Prostate gland (tissue), 2 donors: ENCODE results near the gene NT5DC4. TPM values are rescaled to one million over a fixed set of nuclear protein-coding genes. Genes with fewer than 3 reads are reported as not detected.

Source experiments
- DNase-seq: peaks from one replicate; pipeline ENCODE4 v3.0.0-alpha.2; 2019; ENCODE audit warnings: low spot score
- H3K27ac ChIP-seq, 2 donors: fragments of 200-600 bp; sonication (generic); 2 replicates each; pipeline ENCODE4 v1.5.1; 2017 to 2019
- H3K27me3 ChIP-seq: fragments of 200-600 bp; sonication (generic); replicated peaks from 2 replicates; pipeline ENCODE4 v1.5.1; 2019; ENCODE audit not compliant: insufficient read depth
- H3K36me3 ChIP-seq, 2 donors: fragments of 200-600 bp; sonication (generic); 1 replicate in 1 of 2; 2 replicates in 1 of 2; pipeline versions ENCODE4 v1.5.1 to v1.8.1; 2017 to 2019
- H3K4me1 ChIP-seq: fragments of 200-600 bp; sonication (generic); replicated peaks from 2 replicates; pipeline ENCODE4 v1.5.1; 2019
- H3K4me3 ChIP-seq, 2 donors: fragments of 200-600 bp; sonication (generic); 2 replicates each; pipeline ENCODE4 v1.5.1; 2017 to 2019
- H3K9me3 ChIP-seq: fragments of 200-600 bp; sonication (generic); 2 replicates; pipeline ENCODE4 v1.5.1; 2017
- POLR2A ChIP-seq: fragments of 450-650 bp; IDR thresholded peaks from one replicate; pipeline ENCODE4 v1.6.1; 2016; ENCODE audit warnings: antibody characterized with exemption, mild to moderate bottlenecking
- POLR2AphosphoS5 ChIP-seq: sonication (generic); formaldehyde crosslinking; IDR thresholded peaks from one replicate; pipeline ENCODE4 v1.6.1; 2017; ENCODE audit warnings: antibody characterized with exemption
- WGBS: methylation state at CpG from one replicate; pipeline ENCODE4 v1.1.5; 2018; 5-methylcytosine and 5-hydroxymethylcytosine counted together
- intact Hi-C: fragments of 100-400 bp; cut with DNase I; formaldehyde crosslinking; loops from one replicate; pipeline ENCODE4 v1.14.2; 2022
- total RNA-seq, 2 donors: library from RNA; depleted of rRNA; stranded (reverse); fragments of >200 nt; gene quantifications; one replicate each; pipeline ENCODE4 v1.1.0, GENCODE V29; 2016
- TF ChIP-seq, protein P1 (sequence below), 4 experiments: fragments of 200-600 bp in 2 of 4; fragments of 450-650 bp in 2 of 4; sonication (generic) in 2 of 4; IDR thresholded peaks; 1 replicate in 3 of 4; 2 replicates in 1 of 4; pipeline ENCODE4 v1.5.1; 2016 to 2019; ENCODE audit warnings: antibody characterized with exemption in 4 of 4, mild to moderate bottlenecking in 2 of 4, moderate library complexity in 2 of 4

The NT5DC4 gene
- total RNA-seq, 2 donors from 2014 or later = 0.23 TPM; not detected in 1

DNA sequence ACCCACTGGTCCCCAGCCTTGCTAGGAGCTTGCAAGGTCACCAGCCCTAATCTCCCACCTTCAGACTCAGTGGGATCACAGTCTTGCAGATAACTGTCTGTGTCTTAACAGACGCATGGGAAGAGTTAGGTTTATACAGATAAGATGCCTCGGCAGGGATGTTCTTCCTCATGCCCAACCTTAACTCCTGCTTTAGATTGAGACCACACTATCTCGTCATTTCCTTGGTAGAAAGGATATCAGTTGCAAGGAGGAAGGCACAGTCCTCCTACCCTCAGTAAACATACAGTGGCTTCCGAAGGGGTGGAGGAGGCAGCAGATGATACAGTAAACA lies 7.2 kb downstream of the NT5DC4 start:
- DNase-seq = no peak
- H3K36me3 ChIP-seq = no peaks in the 10 kb centered on the region
- H3K27me3 ChIP-seq = no peaks in the 10 kb centered on the region
- TF ChIP-seq POLR2A = no peak
- TF ChIP-seq, protein P1, sequence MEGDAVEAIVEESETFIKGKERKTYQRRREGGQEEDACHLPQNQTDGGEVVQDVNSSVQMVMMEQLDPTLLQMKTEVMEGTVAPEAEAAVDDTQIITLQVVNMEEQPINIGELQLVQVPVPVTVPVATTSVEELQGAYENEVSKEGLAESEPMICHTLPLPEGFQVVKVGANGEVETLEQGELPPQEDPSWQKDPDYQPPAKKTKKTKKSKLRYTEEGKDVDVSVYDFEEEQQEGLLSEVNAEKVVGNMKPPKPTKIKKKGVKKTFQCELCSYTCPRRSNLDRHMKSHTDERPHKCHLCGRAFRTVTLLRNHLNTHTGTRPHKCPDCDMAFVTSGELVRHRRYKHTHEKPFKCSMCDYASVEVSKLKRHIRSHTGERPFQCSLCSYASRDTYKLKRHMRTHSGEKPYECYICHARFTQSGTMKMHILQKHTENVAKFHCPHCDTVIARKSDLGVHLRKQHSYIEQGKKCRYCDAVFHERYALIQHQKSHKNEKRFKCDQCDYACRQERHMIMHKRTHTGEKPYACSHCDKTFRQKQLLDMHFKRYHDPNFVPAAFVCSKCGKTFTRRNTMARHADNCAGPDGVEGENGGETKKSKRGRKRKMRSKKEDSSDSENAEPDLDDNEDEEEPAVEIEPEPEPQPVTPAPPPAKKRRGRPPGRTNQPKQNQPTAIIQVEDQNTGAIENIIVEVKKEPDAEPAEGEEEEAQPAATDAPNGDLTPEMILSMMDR (IDR thresholded peaks at IDR 0.05) = no peak
- no peak for TF ChIP-seq POLR2AphosphoS5
- H3K4me3 ChIP-seq = no peak overlapping the region
- no peak overlapping the region for H3K27ac ChIP-seq
- no peaks in the 10 kb centered on the region for H3K9me3 ChIP-seq
- 83% methylated on average over 4 of the region's 4 CpGs for WGBS
- H3K4me1 ChIP-seq = no peaks in the 10 kb centered on the region
- intact Hi-C loops = no loop called here

DNA sequence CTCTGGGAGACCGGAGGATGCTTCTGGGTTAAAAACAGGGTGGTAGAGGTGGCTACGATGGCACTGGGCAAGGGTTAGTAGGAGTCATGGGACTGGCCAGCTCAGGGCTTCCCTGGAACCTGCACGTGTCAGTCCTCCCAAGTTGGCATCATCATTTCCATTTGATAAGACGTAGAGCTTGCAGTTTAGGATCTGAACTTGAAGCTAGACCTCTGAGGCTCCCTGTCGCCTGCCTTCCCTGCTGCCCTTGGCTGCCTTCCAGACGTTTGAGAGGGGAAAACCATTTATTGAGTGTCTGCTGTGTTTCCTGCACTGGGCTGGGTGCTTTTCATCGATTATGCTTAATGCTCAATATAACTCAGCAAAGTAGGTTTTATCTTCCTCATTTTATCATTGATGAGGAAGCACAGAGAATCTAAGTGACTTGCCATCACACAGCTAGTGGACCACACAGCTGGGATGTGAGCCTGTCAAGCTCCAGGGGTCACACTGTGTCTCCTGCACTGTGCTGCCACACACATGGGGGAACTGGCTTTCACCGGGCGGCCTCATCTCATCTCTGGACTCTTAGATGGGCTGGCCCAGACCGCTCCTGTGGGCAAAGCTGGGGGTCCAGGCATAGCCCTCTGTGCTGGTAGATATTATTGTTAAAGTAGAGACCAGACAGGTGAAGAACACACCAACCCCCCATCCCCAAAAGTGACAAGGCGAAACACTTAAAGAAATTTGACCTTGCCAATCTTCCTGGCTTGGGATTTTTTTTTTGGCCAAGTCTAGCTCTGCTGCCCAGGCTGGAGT lies 7.8 kb downstream of the NT5DC4 start:
- Histone ChIP-seq H3K27ac (no peak overlapping the region), H3K27me3 (no peaks in the 10 kb centered on the region), H3K4me3 (no peak overlapping the region), H3K4me1 (no peaks in the 10 kb centered on the region), H3K9me3 (no peaks in the 10 kb centered on the region), H3K36me3 (no peaks in the 10 kb centered on the region)
- TF ChIP-seq, protein P1 (IDR thresholded peaks at IDR 0.05) = no peak
- no peak for TF ChIP-seq POLR2AphosphoS5
- no peak for TF ChIP-seq POLR2A
- no peak for DNase-seq
- intact Hi-C loops = no loop called here
- WGBS = 66% methylated on average over 11 of the region's 11 CpGs

DNA sequence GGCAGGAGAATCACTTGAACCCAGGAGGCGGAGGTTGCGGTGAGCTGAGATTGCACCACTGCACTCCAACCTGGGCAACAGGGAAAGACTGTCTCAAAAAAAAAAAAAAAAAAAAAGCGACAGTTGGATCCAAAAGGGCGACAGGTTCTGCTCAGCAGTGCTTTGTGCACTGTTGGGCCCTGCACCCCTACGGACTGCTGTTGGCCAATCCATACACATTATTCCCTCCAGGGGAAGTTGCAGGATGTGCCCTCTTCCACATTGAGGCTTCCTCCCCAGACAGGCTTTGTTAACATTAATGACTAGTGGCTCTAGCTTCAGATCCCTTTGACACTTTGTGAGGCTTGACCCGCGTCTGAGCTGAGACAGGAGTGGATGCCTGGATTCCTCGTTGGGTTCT lies 9.4 kb downstream of the NT5DC4 start:
- no peaks in the 10 kb centered on the region for H3K27me3 ChIP-seq
- H3K36me3 ChIP-seq = no peaks in the 10 kb centered on the region
- H3K4me3 ChIP-seq = no peak overlapping the region
- no peaks in the 10 kb centered on the region for H3K4me1 ChIP-seq
- intact Hi-C loops = no loop called here
- TF ChIP-seq POLR2A = no peak
- TF ChIP-seq, protein P1 (IDR thresholded peaks at IDR 0.05) = no peak
- TF ChIP-seq POLR2AphosphoS5 = no peak
- WGBS = 88% methylated on average over 8 of the region's 8 CpGs
- no peaks in the 10 kb centered on the region for H3K9me3 ChIP-seq
- DNase-seq = no peak
- no peak overlapping the region for H3K27ac ChIP-seq

DNA sequence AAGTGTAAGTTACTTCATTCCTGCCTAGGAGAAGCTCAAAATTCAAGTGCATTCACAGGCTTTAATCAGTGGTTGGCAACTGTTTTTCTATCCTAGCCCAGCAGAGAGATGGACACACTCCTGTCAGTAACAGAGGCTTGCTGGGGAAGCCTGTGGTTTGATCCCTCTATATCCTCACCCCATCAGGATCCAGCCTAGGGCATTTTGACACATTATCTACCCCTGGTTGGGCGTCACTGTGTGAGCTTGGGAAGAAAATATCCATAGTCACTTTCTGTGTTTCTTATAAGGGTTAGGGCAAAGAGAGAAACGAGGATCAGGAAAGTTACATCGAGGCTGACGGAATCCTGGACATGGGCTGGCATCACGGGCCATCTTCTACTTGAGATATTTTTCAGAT lies 10.0 kb downstream of the NT5DC4 start:
- H3K4me3 ChIP-seq = no peak overlapping the region
- no peak overlapping the region for H3K27ac ChIP-seq
- no peaks in the 10 kb centered on the region for H3K27me3 ChIP-seq
- no peak for DNase-seq
- no peaks in the 10 kb centered on the region for H3K36me3 ChIP-seq
- intact Hi-C loops = no loop called here
- H3K4me1 ChIP-seq = no peaks in the 10 kb centered on the region
- H3K9me3 ChIP-seq = no peaks in the 10 kb centered on the region
- no peak for TF ChIP-seq POLR2AphosphoS5
- TF ChIP-seq POLR2A = no peak
- TF ChIP-seq, protein P1 (IDR thresholded peaks at IDR 0.05) = no peak
- WGBS = 93% methylated on average over 5 of the region's 5 CpGs

DNA sequence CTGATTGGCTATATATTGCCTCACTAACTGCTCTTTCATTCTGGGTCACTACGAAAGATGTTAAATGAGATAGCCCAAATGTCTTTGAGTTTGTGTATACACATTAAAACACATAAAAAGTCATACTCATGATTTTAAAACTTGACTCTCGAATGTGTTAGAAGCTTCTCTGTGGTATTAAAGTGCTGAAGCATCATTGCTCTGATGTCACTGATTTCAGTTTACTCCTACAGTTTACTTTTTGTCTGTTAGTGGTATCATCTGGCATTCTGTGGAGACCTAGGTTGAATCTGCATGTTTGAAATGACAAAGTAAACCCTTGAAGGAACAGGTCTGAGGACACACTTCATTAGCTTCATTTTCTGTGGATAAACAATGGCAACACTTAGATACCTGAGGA lies 10.7 kb downstream of the NT5DC4 start:
- H3K27ac ChIP-seq = no peak overlapping the region
- TF ChIP-seq POLR2AphosphoS5 (no peak), POLR2A (no peak)
- TF ChIP-seq, protein P1 (IDR thresholded peaks at IDR 0.05) = no peak
- no peaks in the 10 kb centered on the region for H3K4me1 ChIP-seq
- H3K4me3 ChIP-seq = no peak overlapping the region
- 65% methylated on average over 2 of the region's 2 CpGs for WGBS
- H3K9me3 ChIP-seq = no peaks in the 10 kb centered on the region
- H3K27me3 ChIP-seq = no peaks in the 10 kb centered on the region
- intact Hi-C loops = no loop called here
- no peak for DNase-seq
- no peaks in the 10 kb centered on the region for H3K36me3 ChIP-seq
